HFFc6 (cell line): ENCODE data around the gene RHBDF2. TPM values are rescaled to one million over a fixed set of nuclear protein-coding genes. Genes with fewer than 3 reads are reported as not detected.
A peak's percentile ranks its signal among the peaks of the same experiment; 100 is the strongest.

Experiments
- DNase-seq: peaks from one replicate; pipeline ENCODE4 v3.0.0-alpha.2; 2018
- H3K27ac Mint-ChIP-seq: 2 replicates; pipeline ENCODE4 v1.8.0; 2020; ENCODE audit warnings: mild to moderate bottlenecking, mixed read lengths
- H3K27me3 Mint-ChIP-seq: 2 replicates; pipeline ENCODE4 v1.8.0; 2021; ENCODE audit warnings: mild to moderate bottlenecking, moderate library complexity, mixed read lengths; ENCODE audit not compliant: insufficient read depth
- H3K36me3 Mint-ChIP-seq: 2 replicates; pipeline ENCODE4 v1.8.0; 2021; ENCODE audit warnings: low read depth, mixed read lengths
- H3K4me1 Mint-ChIP-seq: 2 replicates; pipeline ENCODE4 v1.8.0; 2020; ENCODE audit warnings: low read depth, mixed read lengths
- H3K4me3 Mint-ChIP-seq: 2 replicates; pipeline ENCODE4 v1.8.0; 2020; ENCODE audit warnings: mild to moderate bottlenecking, moderate library complexity, mixed read lengths
- H3K9me3 Mint-ChIP-seq: 2 replicates; pipeline ENCODE4 v1.8.0; 2020; ENCODE audit warnings: mild to moderate bottlenecking, mixed read lengths
- CTCF ChIP-seq: fragments of 200-600 bp; sonication (generic); IDR thresholded peaks from 2 replicates; pipeline ENCODE4 v1.5.0; 2021; ENCODE audit warnings: antibody characterized with exemption, mild to moderate bottlenecking
- total RNA-seq, 6 experiments: library from RNA; stranded (reverse); fragmentation: NEBNext Ultra II Directional; extraction: Animal tissue kit (Norgen Biotek cat#: 25700); gene quantifications; 2 replicates in 1 of 6; 3 replicates in 5 of 6; pipeline ENCODE4 v1.2.3, GENCODE V29; 2021

Gene RHBDF2
- total RNA-seq, 6 experiments from 2014 or later: 7.1 to 13.1 (median 9.4) TPM

GRCh38 chr17:76531486-76532038 lies 30.3 kb upstream of the RHBDF2 start:
- no peak for DNase-seq
- H3K27ac Mint-ChIP-seq: peak overlapping the region; percentile 67
- H3K4me3 Mint-ChIP-seq: no peak overlapping the region
- peaks cover 40% of the 10 kb centered on the region for H3K4me1 Mint-ChIP-seq
- no peak for TF ChIP-seq CTCF
- H3K36me3 Mint-ChIP-seq: no peaks in the 10 kb centered on the region
- peaks cover 6% of the 10 kb centered on the region for H3K27me3 Mint-ChIP-seq
- no peaks in the 10 kb centered on the region for H3K9me3 Mint-ChIP-seq

- DNase-seq: no peak
- Mint-ChIP-seq H3K36me3 (no peaks in the 10 kb centered on the region), H3K27ac (peak overlapping the region; percentile 98), H3K9me3 (no peaks in the 10 kb centered on the region), H3K4me3 (no peak overlapping the region), H3K27me3 (peaks cover 2% of the 10 kb centered on the region), H3K4me1 (peaks cover 40% of the 10 kb centered on the region)
- no peak for TF ChIP-seq CTCF
These were observed 29.7 kb upstream of the RHBDF2 start for GRCh38 chr17:76530811-76531485.

GRCh38 chr17:76530095-76530723 lies 29.0 kb upstream of the RHBDF2 start:
- Mint-ChIP-seq H3K4me1 (peaks cover 40% of the 10 kb centered on the region), H3K36me3 (no peaks in the 10 kb centered on the region), H3K27me3 (peaks cover 2% of the 10 kb centered on the region), H3K4me3 (peak overlapping the region; percentile 70), H3K9me3 (no peaks in the 10 kb centered on the region), H3K27ac (peak overlapping the region; percentile 98)
- DNase-seq: peak; percentile 38
- no peak for TF ChIP-seq CTCF

GRCh38 chr17:76529224-76530094 lies 28.2 kb upstream of the RHBDF2 start:
- Mint-ChIP-seq H3K27ac (peak overlapping the region; percentile 98), H3K4me1 (peaks cover 47% of the 10 kb centered on the region), H3K4me3 (peak overlapping the region; percentile 70), H3K9me3 (no peaks in the 10 kb centered on the region), H3K36me3 (no peaks in the 10 kb centered on the region), H3K27me3 (peaks cover 2% of the 10 kb centered on the region)
- peak; percentile 77 for DNase-seq
- TF ChIP-seq CTCF: no peak; the same call in 1 of the 2 replicates

- no peak overlapping the region; the same call in 1 of the 2 replicates for H3K4me3 Mint-ChIP-seq
- DNase-seq: no peak
- H3K9me3 Mint-ChIP-seq: no peaks in the 10 kb centered on the region
- no peaks in the 10 kb centered on the region for H3K36me3 Mint-ChIP-seq
- H3K27ac Mint-ChIP-seq: peak overlapping the region; percentile 98
- no peaks in the 10 kb centered on the region; the same call in 1 of the 2 replicates for H3K27me3 Mint-ChIP-seq
- TF ChIP-seq CTCF: peak; percentile 55
- H3K4me1 Mint-ChIP-seq: peaks cover 49% of the 10 kb centered on the region
These were observed 27.5 kb upstream of the RHBDF2 start for GRCh38 chr17:76528528-76529223.
